C4-2B (cell line): ENCODE results near the gene FITM2.

Experiments used
- H3K27ac ChIP-seq: fragments of 450-650 bp; 2 replicates; pipeline ENCODE4 v1.5.1; 2017
- ZFX ChIP-seq: fragments of 450-650 bp; IDR thresholded peaks from 2 replicates; pipeline ENCODE4 v1.6.1; 2017
- TF ChIP-seq, protein P1 (sequence below): fragments of 450-650 bp; conservative IDR thresholded peaks from 2 replicates; pipeline ENCODE4 v1.5.1; 2017; ENCODE audit warnings: mild to moderate bottlenecking

Gene FITM2

GRCh38 chr20:44310664-44311639, at the start of gene FITM2:
FITM2 (minus strand) TSS chr20:44311202; CDS start chr20:44311148, 54 bp downstream.
- TF ChIP-seq, protein P1, sequence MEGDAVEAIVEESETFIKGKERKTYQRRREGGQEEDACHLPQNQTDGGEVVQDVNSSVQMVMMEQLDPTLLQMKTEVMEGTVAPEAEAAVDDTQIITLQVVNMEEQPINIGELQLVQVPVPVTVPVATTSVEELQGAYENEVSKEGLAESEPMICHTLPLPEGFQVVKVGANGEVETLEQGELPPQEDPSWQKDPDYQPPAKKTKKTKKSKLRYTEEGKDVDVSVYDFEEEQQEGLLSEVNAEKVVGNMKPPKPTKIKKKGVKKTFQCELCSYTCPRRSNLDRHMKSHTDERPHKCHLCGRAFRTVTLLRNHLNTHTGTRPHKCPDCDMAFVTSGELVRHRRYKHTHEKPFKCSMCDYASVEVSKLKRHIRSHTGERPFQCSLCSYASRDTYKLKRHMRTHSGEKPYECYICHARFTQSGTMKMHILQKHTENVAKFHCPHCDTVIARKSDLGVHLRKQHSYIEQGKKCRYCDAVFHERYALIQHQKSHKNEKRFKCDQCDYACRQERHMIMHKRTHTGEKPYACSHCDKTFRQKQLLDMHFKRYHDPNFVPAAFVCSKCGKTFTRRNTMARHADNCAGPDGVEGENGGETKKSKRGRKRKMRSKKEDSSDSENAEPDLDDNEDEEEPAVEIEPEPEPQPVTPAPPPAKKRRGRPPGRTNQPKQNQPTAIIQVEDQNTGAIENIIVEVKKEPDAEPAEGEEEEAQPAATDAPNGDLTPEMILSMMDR = peak; percentile 99
- TF ChIP-seq ZFX = peak; percentile 24; the same call in 1 of the 2 replicates
- peak within 1 kb of the TSS; percentile 91 for H3K27ac ChIP-seq

- no peak overlapping the region for H3K27ac ChIP-seq
- TF ChIP-seq, protein P1 = no peak
- TF ChIP-seq ZFX = no peak
Observed at GRCh38 chr20:44360221-44360620, 49.2 kb upstream of the FITM2 start.

- TF ChIP-seq, protein P1 = no peak
- TF ChIP-seq ZFX = no peak
Observed at GRCh38 chr20:44358776-44359175, 47.8 kb upstream of the FITM2 start.

GRCh38 chr20:44357555-44358125, 46.6 kb upstream of the FITM2 start:
- no peak for TF ChIP-seq ZFX
- TF ChIP-seq, protein P1 = no peak
- no peak overlapping the region for H3K27ac ChIP-seq

More at GRCh38 chr20:44358776-44359175, 47.8 kb upstream of the FITM2 start:
- H3K27ac ChIP-seq = no peak overlapping the region

GRCh38 chr20:44357020-44357419, 46.0 kb upstream of the FITM2 start:
- H3K27ac ChIP-seq = no peak overlapping the region
- TF ChIP-seq ZFX = no peak
- TF ChIP-seq, protein P1 = no peak

GRCh38 chr20:44356353-44356723, 45.3 kb upstream of the FITM2 start:
- H3K27ac ChIP-seq = no peak overlapping the region
- TF ChIP-seq, protein P1 = no peak
- no peak for TF ChIP-seq ZFX
